ENCODE data around the gene SCFD1.
A peak's percentile ranks its signal among the peaks of the same experiment; 100 is the strongest.

SCFD1 gene

GRCh38 chr14:30655658-30656057 lies 33.5 kb downstream of the SCFD1 start:
- Histone ChIP-seq H3K4me1 (ENCODE audit: control insufficient read depth, low read length) (no peaks in the 10 kb centered on the region), H3K79me2 (ENCODE audit: control insufficient read depth, low read length) (no peaks in the 10 kb centered on the region), H4K20me1 (ENCODE audit: control insufficient read depth, insufficient read depth, low read depth, low read length) (no peaks in the 10 kb centered on the region), H3K36me3 (ENCODE audit: control insufficient read depth, low read length) (peaks cover 79% of the 10 kb centered on the region), H3K9me3 (ENCODE audit: control insufficient read depth, insufficient read depth, low read length) (no peaks in the 10 kb centered on the region), H3K4me3 (ENCODE audit: low read length) (no peak overlapping the region), H3K27me3 (ENCODE audit: control insufficient read depth, low read length) (no peaks in the 10 kb centered on the region), H3F3A (ENCODE audit: control insufficient read depth, insufficient read depth) (0 out of 2 replicates have a peak, but pooled peaks cover 5% of the 10 kb centered on the region), H3K9me2 (replicated peaks; ENCODE audit: control insufficient read depth, low read length) (no peaks in the 10 kb centered on the region), H3K4me2 (ENCODE audit: low read length) (no peak overlapping the region), H3K27ac (ENCODE audit: low read depth, low read length) (no peak overlapping the region)
- no peak for TF ChIP-seq EZH2phosphoT487 (IDR thresholded peaks at IDR 0.05; ENCODE audit: borderline replicate concordance, low read length)
- TF ChIP-seq, protein P1, sequence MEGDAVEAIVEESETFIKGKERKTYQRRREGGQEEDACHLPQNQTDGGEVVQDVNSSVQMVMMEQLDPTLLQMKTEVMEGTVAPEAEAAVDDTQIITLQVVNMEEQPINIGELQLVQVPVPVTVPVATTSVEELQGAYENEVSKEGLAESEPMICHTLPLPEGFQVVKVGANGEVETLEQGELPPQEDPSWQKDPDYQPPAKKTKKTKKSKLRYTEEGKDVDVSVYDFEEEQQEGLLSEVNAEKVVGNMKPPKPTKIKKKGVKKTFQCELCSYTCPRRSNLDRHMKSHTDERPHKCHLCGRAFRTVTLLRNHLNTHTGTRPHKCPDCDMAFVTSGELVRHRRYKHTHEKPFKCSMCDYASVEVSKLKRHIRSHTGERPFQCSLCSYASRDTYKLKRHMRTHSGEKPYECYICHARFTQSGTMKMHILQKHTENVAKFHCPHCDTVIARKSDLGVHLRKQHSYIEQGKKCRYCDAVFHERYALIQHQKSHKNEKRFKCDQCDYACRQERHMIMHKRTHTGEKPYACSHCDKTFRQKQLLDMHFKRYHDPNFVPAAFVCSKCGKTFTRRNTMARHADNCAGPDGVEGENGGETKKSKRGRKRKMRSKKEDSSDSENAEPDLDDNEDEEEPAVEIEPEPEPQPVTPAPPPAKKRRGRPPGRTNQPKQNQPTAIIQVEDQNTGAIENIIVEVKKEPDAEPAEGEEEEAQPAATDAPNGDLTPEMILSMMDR (IDR thresholded peaks at IDR 0.05; ENCODE audit: low read depth, low read length, poor library complexity, severe bottlenecking), result no peak

DNA sequence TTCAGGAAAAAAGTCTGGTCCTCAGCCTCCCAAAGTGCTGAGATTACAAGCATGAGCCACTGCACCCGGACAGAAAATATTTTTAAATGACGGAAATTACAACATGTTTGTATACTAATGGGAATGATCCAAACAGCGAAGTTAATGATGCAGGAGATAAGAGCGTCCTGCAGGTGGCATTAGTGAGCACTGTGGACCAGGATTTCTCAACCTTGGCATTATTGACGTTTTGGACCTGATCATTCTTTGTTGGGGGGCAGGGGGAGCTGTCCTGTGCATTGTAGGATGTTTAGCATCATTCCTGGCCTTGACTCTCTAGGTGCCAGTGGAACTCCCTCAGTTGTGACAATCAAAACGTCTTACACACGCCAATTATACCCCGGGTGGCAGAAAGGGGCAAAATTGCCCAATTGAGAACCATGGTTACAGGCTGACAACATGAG lies 34.1 kb downstream of the SCFD1 start:
- Histone ChIP-seq H3K9me2 (replicated peaks; ENCODE audit: control insufficient read depth, low read length) (no peaks in the 10 kb centered on the region), H3K79me2 (ENCODE audit: control insufficient read depth, low read length) (no peaks in the 10 kb centered on the region), H3K4me3 (ENCODE audit: low read length) (no peak overlapping the region), H3K9me3 (ENCODE audit: control insufficient read depth, insufficient read depth, low read length) (no peaks in the 10 kb centered on the region), H3K4me2 (ENCODE audit: low read length) (no peak overlapping the region), H3K27me3 (ENCODE audit: control insufficient read depth, low read length) (no peaks in the 10 kb centered on the region), H4K20me1 (ENCODE audit: control insufficient read depth, insufficient read depth, low read depth, low read length) (no peaks in the 10 kb centered on the region), H3K4me1 (ENCODE audit: control insufficient read depth, low read length) (no peaks in the 10 kb centered on the region), H3K36me3 (ENCODE audit: control insufficient read depth, low read length) (peaks cover 80% of the 10 kb centered on the region), H3K27ac (ENCODE audit: low read depth, low read length) (no peak overlapping the region), H3F3A (ENCODE audit: control insufficient read depth, insufficient read depth) (0 out of 2 replicates have a peak, but pooled peaks cover 5% of the 10 kb centered on the region)
- TF ChIP-seq, protein P1 (IDR thresholded peaks at IDR 0.05; ENCODE audit: low read depth, low read length, poor library complexity, severe bottlenecking), result peak; percentile 73
- TF ChIP-seq EZH2phosphoT487 (IDR thresholded peaks at IDR 0.05; ENCODE audit: borderline replicate concordance, low read length), result no peak

- Histone ChIP-seq H3K4me1 (ENCODE audit: control insufficient read depth, low read length) (no peaks in the 10 kb centered on the region), H3K79me2 (ENCODE audit: control insufficient read depth, low read length) (no peaks in the 10 kb centered on the region), H4K20me1 (ENCODE audit: control insufficient read depth, insufficient read depth, low read depth, low read length) (no peaks in the 10 kb centered on the region), H3K9me3 (ENCODE audit: control insufficient read depth, insufficient read depth, low read length) (no peaks in the 10 kb centered on the region), H3K36me3 (ENCODE audit: control insufficient read depth, low read length) (peaks cover 77% of the 10 kb centered on the region), H3K4me3 (ENCODE audit: low read length) (no peak overlapping the region), H3K9me2 (replicated peaks; ENCODE audit: control insufficient read depth, low read length) (no peaks in the 10 kb centered on the region), H3K4me2 (ENCODE audit: low read length) (no peak overlapping the region), H3F3A (ENCODE audit: control insufficient read depth, insufficient read depth) (0 out of 2 replicates have a peak, but pooled peaks cover 5% of the 10 kb centered on the region), H3K27me3 (ENCODE audit: control insufficient read depth, low read length) (no peaks in the 10 kb centered on the region), H3K27ac (ENCODE audit: low read depth, low read length) (no peak overlapping the region)
- TF ChIP-seq, protein P1 (IDR thresholded peaks at IDR 0.05; ENCODE audit: low read depth, low read length, poor library complexity, severe bottlenecking), result no peak
- TF ChIP-seq EZH2phosphoT487 (IDR thresholded peaks at IDR 0.05; ENCODE audit: borderline replicate concordance, low read length), result no peak
Observed at GRCh38 chr14:30657050-30657449, 34.9 kb downstream of the SCFD1 start.

Measured in DOHH2 (cell line).